ENCODE measurements around the gene PIP5K1B.

GRCh38 chr9:69036309-69036708 is 331.3 kb downstream of the PIP5K1B start:
- TF ChIP-seq POLR2AphosphoS5 (IDR thresholded peaks at IDR 0.05) (no peak), CTCF (IDR thresholded peaks at IDR 0.05) (no peak)
